NCI-H524 treated with DMSO at 0.1 percent for 48 hours (cell line): ENCODE measurements around the gene CDH12.
"Not testable (repeated sequence)": the region's sequence is repeated elsewhere in the genome, so short reads cannot be mapped to it uniquely, and the experiment has no call there.

Experiments
- DNase-seq: peaks from one replicate; lab custom pipeline; 2025; lab: John Stamatoyannopoulos, UW

Gene CDH12

DNA sequence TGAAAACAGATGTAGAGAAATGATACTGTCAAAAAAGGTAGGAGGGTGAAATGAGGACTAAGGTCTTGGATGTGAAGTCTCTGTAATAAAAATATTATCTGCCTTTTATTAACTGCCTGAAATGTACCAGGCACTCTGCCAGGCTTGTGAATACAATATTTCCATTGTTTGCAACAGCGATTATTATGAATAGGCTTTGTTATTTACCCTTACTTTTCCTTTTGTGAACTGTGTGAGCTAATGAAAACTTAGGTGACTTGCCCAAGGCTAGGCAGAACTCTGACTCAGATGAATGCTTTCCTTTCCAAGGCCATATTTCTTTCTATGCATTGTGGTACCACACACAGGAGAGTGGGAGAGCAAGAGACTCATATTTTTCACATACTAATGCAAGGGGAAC is 204.1 kb downstream of the CDH12 start:
- no peak for DNase-seq

DNA sequence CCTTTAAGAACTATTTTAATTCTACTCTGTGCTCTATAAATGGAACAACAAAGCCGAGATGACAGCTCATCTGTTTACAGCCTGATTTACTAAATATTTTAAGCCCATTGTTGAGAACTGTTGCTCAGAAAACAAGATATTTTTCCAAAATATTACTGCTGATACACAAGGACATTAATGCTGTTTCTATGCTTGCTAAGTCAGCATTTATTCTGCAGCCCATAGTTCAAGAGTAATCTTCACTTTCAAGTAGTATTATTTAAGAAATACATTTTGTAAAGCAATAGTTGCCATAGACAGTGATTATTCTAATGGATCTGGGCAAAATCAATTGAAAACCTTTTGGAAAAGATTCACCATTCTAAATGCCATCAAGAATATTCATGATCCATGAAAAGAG is 208.3 kb downstream of the CDH12 start:
- DNase-seq = no peak

- DNase-seq = no peak
Observed at GRCh38 chr5:22643356-22643755, 209.8 kb downstream of the CDH12 start.

- DNase-seq = no peak
Observed at GRCh38 chr5:22631683-22632082, 221.5 kb downstream of the CDH12 start.

GRCh38 chr5:22627029-22627428 is 226.1 kb downstream of the CDH12 start:
- no peak for DNase-seq

DNA sequence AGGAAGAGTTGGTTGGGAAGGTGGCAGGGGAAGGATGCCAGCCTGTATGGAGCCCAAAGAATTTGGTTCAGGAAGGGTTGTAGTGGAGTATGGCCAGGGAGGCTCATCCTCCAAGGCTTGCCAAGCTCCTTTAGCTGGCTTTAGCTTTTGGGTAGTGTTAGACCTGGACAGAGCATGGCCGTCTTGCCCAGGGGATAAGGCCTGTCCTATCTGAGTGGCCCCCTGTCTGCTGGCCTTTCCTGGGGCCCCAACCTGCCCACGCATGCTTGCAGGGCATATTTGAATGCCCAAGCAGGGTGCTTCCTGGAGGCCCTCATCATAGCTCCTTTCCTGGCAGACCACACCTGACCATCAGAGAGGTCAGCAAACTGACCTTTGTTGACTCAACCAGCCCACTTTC is 227.7 kb downstream of the CDH12 start:
- DNase-seq = no peak

DNA sequence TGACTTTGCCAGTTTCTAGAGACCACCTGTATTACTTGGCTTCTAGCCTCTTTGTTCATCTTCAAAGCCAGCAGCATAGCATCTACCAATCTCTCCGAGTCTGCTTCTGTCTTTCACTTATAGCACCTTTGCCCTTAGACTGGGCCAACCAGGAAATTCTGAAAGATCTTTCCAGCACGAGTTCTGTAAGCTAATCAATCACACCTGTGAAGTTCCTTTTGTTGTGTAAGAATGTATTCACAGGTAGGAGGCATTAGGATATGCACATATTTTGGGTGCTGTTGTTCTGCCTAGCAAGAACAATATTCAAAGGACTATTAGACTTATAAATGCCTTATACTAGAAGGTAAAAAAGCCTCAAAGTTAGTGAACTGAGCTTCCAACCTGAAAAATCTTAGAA is 232.1 kb downstream of the CDH12 start:
- DNase-seq = no peak

- no peak for DNase-seq
Observed at GRCh38 chr5:22615964-22616363, 237.2 kb downstream of the CDH12 start.

DNA sequence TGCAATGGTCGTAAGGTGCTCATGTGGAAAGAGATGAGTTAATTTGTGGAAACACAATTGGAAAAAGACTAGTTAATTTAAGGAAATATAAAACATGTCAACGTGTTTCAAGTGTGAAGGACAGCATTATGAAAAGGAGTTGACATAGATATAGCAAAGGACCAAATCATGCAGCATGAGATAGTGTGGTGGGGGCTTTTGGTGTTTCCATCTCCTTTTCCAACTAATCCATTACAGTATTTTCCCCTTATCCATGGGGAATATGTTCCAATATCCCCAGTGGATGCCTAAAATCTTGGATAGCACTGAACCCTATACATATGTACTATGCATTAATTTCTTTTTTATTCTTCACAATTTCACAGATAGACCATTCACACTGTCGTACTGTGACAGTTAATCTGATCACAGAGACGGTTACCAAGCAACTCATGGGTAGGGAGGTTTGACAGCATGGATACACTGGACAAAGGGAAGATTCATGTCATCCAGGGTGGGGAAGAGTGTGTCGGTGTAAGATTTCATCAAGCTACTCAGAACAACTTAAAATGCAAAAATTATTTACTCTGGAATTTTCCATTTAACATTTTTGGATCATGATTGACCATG is 238.6 kb downstream of the CDH12 start:
- DNase-seq = no peak

- no peak for DNase-seq
Observed at GRCh38 chr5:22612928-22613327, 240.2 kb downstream of the CDH12 start.

- no peak for DNase-seq
Observed at GRCh38 chr5:22611327-22611726, 241.8 kb downstream of the CDH12 start.

DNA sequence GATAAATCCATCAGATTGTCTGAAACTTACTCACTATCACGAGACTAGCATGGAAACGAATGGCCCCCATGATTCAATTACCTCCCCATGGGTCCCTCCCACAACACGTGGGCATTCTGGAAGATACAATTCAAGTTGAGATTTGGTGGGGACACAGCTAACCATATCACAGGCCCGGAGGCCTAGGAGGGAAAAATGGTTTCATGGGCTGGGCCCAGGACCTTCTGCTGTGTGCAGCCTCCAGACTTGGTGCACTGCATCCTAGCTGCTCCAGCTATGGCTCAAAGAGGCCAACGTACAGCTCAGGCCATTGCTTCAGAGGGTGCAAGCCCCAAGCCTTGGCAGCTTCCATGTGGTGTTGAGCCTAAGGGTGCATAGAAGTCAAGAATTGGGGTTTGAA is 245.6 kb downstream of the CDH12 start:
- not testable (repeated sequence) for DNase-seq

DNA sequence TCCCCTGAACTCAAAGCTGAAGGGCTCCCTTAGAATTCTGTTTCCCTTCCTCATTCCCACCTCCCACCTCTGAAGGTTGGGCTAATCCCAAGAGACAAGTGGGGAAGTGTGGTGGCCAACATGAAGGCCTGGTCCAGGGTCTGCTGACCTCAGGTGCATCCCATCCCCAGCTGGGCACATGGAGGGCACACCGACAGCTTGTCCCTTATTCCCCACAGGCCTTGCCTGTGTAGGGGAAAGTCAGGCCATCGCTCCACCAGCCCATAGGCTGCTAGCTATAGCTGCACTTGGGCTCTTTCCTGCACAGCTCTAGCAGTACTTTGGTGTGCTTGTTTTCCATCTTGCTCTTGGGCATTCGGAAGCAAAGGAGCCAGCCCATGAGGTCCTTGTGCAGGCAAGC is 247.7 kb downstream of the CDH12 start:
- no peak for DNase-seq

GRCh38 chr5:22604711-22605110 is 248.4 kb downstream of the CDH12 start:
- no peak for DNase-seq

DNA sequence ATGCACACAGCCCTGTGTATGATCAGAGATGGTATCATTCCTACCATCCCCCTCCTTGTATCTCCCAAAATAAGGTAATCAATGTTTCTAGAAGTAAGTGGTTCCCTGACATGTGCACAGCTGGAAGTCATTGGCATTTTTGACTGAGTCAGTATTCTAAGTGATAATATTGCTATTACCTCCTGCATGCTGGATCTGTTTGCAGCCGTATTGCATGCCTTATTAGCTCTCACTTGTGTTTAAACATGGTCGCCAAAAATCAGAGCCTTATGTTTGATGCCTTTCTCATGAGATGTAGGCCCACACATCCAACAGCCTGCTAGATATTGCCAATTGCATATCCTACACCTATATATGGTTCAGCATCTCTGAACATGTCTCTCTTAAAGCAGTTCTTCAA is 254.3 kb downstream of the CDH12 start:
- DNase-seq = no peak

- DNase-seq = no peak
Observed at GRCh38 chr5:22596404-22596970, 256.7 kb downstream of the CDH12 start.

GRCh38 chr5:22594491-22594890 is 258.7 kb downstream of the CDH12 start:
- no peak for DNase-seq

- DNase-seq = no peak
Observed at GRCh38 chr5:22593592-22593991, 259.6 kb downstream of the CDH12 start.

GRCh38 chr5:22591461-22591860 is 261.7 kb downstream of the CDH12 start:
- no peak for DNase-seq

DNA sequence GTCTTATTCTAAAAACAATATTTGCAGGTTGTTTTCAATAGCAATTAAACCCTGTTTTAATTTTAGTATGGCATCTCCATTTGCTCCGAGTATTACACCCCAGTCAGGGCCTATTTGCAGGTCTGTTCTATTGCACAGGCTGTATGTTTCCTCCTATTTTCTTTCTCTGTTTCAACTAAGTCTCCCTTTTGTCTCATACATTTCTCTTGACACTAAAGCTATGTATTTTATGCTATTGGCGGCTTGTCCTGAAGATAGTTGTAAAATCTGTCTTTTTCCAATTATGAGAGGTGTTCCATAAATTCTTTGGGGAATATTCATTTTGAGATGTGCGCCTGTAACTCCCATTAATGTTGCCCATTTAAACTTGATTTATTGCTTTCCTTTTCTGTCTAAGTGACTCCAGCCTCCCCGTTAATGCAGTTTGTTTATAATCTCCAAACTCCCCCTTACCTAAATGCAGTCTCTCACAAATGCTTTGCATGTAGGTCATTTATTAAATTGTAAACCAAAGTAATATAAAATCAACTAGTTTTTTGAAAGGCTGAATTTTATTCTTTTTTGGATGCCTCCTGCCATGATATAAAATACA is 262.4 kb downstream of the CDH12 start:
- DNase-seq = no peak

DNA sequence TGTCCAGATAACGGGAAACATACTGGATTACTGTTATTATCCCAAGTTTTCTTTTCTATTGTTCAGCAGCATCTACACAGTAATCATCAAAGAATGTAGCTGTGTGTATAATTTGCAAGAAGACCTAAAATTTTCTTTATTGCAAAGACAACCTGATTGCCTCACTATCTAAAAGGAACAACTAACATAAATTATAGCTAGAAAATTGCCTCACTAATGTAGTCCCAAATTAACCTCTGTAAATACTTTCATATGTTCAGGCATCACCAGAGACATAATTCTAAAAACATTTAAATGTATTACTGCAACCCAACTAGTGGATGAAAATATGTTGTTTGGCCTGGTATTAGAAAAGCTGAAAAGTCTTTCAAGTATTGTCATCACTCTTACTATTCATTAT is 275.4 kb downstream of the CDH12 start:
- no peak for DNase-seq

DNA sequence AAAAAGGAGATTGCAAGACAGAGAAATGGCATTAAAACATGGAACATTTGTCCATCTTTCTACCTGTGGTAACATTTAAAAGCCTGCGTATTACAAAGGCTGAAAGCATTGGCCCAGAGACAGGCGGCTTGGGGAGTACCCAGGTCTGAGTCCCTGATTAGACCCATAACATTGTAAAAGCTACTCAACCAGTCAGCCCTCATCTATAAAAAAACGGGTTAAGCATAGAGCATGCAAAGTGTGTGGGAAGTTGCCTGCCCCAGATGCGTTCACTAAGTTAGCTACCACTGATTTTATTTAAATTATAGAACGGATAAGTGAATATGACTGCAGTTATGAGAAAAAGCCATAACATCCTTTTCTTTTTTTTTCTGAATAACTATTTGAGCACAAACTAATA is 276.1 kb downstream of the CDH12 start:
- no peak for DNase-seq

- no peak for DNase-seq
Observed at GRCh38 chr5:22572941-22573340, 280.2 kb downstream of the CDH12 start.

- DNase-seq = no peak
Observed at GRCh38 chr5:22567983-22568382, 285.2 kb downstream of the CDH12 start.
